ENCODE data around the gene TMEM54.
"Not testable (repeated sequence)": the region's sequence is repeated elsewhere in the genome, so short reads cannot be mapped to it uniquely, and the experiment has no call there.

The TMEM54 gene

GRCh38 chr1:32919811-32920733, 18.9 kb upstream of the TMEM54 start:
- Histone ChIP-seq H3K36me3 (ENCODE audit: control insufficient read depth, insufficient read depth, low read length) (no peaks in the 10 kb centered on the region), H3K9me3 (ENCODE audit: control insufficient read depth, insufficient read depth, low read length) (no peaks in the 10 kb centered on the region), H3K9ac (ENCODE audit: low read depth, low read length) (no peak overlapping the region), H3K4me1 (ENCODE audit: control insufficient read depth, insufficient read depth, low read length) (0 out of 2 replicates have a peak, but pooled peaks cover 3% of the 10 kb centered on the region), H3K27me3 (ENCODE audit: control insufficient read depth, insufficient read depth, low read length) (peaks cover 25% of the 10 kb centered on the region), H3K27ac (ENCODE audit: low read depth, low read length) (no peak overlapping the region), H3K4me3 (ENCODE audit: low read depth, low read length) (no peak overlapping the region)

DNA sequence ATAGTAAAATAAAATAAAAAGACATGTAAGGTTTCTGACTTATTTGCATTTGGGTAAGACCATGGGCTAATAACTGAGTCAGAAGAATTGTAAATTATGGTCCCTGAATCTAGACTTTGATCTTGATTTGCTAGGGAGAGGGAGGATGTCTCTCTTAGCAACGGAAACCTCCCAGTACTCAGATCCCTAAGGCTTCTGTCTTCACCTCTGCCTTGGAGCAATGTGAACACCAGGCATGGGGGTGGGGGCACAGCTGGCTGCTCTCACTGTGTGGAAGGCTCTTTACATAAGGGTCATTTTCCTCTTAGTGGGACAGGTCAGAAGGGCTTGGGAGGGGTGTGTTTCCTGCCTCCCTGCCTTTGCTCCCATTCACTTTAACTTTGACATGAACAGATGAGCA, 17.0 kb upstream of the TMEM54 start:
- Histone ChIP-seq H3K4me1 (ENCODE audit: control insufficient read depth, insufficient read depth, low read length) (no peaks in the 10 kb centered on the region), H3K36me3 (ENCODE audit: control insufficient read depth, insufficient read depth, low read length) (no peaks in the 10 kb centered on the region), H3K9me3 (ENCODE audit: control insufficient read depth, insufficient read depth, low read length) (no peaks in the 10 kb centered on the region), H3K27me3 (ENCODE audit: control insufficient read depth, insufficient read depth, low read length) (peaks cover 6% of the 10 kb centered on the region), H3K27ac (ENCODE audit: low read depth, low read length) (no peak overlapping the region), H3K9ac (ENCODE audit: low read depth, low read length) (no peak overlapping the region), H3K4me3 (ENCODE audit: low read depth, low read length) (no peak overlapping the region)

DNA sequence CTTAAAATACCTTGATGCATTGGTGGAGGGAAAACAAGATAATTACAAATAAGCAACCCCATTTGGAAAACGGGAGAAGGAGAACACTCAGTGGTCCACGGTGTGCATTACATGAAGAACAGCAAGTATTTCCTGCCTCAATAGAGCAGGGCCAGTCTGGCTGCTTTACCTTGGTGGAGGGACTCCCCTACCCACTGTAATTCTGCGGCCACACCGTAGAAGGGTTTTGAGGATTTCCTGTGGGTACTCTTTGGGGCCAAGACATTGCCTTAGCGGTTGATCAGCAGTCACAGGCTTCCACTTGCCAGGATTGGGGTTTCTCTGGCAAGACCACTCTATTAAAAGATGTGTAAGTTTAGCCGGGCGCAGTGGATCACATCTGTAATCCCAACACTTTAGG, 16.3 kb upstream of the TMEM54 start:
- H3K27ac ChIP-seq (ENCODE audit: low read depth, low read length), result no peak overlapping the region
- no peaks in the 10 kb centered on the region; the same call in 1 of the 2 replicates for H3K27me3 ChIP-seq (ENCODE audit: control insufficient read depth, insufficient read depth, low read length)
- no peak overlapping the region for H3K4me3 ChIP-seq (ENCODE audit: low read depth, low read length)
- no peaks in the 10 kb centered on the region for H3K36me3 ChIP-seq (ENCODE audit: control insufficient read depth, insufficient read depth, low read length)
- no peaks in the 10 kb centered on the region for H3K4me1 ChIP-seq (ENCODE audit: control insufficient read depth, insufficient read depth, low read length)
- H3K9me3 ChIP-seq (ENCODE audit: control insufficient read depth, insufficient read depth, low read length), result no peaks in the 10 kb centered on the region
- H3K9ac ChIP-seq (ENCODE audit: low read depth, low read length), result no peak overlapping the region

DNA sequence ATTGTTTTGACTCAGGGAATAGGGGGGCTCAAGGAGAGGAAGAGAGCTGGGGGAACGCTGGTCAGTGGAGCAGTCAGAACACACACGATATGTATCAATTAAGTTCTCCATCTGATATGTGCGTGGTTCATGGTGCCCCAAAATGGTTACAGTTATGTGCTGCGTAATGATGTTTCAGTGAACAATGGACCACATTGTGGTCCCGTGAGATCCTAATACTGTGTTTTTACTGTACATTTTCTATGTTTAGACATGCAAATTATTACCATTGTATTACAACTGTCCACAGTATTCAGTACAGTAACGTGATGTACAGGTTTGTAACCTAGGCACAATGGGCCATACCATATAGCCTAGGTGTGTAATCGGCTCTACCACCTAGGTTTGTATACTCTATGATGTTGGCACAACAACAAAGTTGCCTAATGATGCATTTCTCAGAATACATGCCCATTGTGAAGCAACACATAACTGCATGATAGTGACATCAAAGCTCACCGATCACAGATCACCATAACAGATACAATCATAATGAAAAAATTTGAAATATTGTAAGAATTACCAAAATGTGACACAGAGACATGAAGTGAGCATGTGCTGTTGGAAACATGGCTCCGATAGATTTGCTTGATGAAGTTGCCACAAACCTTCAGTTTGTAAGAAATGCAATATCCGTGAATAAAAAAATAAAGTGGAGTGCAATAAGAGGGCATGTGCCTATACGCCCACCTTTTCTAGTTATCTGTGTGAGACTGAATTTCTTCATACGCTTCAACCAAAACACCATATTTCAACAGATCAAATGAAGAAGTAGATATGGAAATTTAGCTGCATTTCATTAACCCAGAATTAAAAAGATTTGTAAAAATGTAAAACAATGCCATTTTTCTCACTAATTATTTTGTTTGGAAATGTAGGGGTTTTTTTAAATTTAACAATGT, 14.8 kb upstream of the TMEM54 start:
- Histone ChIP-seq H3K27ac (ENCODE audit: low read depth, low read length) (no peak overlapping the region), H3K36me3 (ENCODE audit: control insufficient read depth, insufficient read depth, low read length) (no peaks in the 10 kb centered on the region), H3K4me1 (ENCODE audit: control insufficient read depth, insufficient read depth, low read length) (no peaks in the 10 kb centered on the region), H3K27me3 (ENCODE audit: control insufficient read depth, insufficient read depth, low read length) (no peaks in the 10 kb centered on the region), H3K9ac (ENCODE audit: low read depth, low read length) (no peak overlapping the region), H3K4me3 (ENCODE audit: low read depth, low read length) (no peak overlapping the region), H3K9me3 (ENCODE audit: control insufficient read depth, insufficient read depth, low read length) (no peaks in the 10 kb centered on the region)

GRCh38 chr1:32910319-32910718, 9.1 kb upstream of the TMEM54 start:
- Histone ChIP-seq H3K9ac (ENCODE audit: low read depth, low read length) (no peak overlapping the region), H3K27ac (ENCODE audit: low read depth, low read length) (no peak overlapping the region), H3K4me3 (ENCODE audit: low read depth, low read length) (no peak overlapping the region), H3K27me3 (ENCODE audit: control insufficient read depth, insufficient read depth, low read length) (no peaks in the 10 kb centered on the region), H3K36me3 (ENCODE audit: control insufficient read depth, insufficient read depth, low read length) (no peaks in the 10 kb centered on the region), H3K9me3 (ENCODE audit: control insufficient read depth, insufficient read depth, low read length) (no peaks in the 10 kb centered on the region), H3K4me1 (ENCODE audit: control insufficient read depth, insufficient read depth, low read length) (no peaks in the 10 kb centered on the region)

GRCh38 chr1:32907435-32907834, 6.2 kb upstream of the TMEM54 start:
- no peak overlapping the region for H3K4me3 ChIP-seq (ENCODE audit: low read depth, low read length)
- no peak overlapping the region for H3K27ac ChIP-seq (ENCODE audit: low read depth, low read length)
- H3K9ac ChIP-seq (ENCODE audit: low read depth, low read length), result no peak overlapping the region
- no peaks in the 10 kb centered on the region for H3K9me3 ChIP-seq (ENCODE audit: control insufficient read depth, insufficient read depth, low read length)
- H3K27me3 ChIP-seq (ENCODE audit: control insufficient read depth, insufficient read depth, low read length), result peaks cover 4% of the 10 kb centered on the region
- H3K4me1 ChIP-seq (ENCODE audit: control insufficient read depth, insufficient read depth, low read length), result no peaks in the 10 kb centered on the region
- no peaks in the 10 kb centered on the region for H3K36me3 ChIP-seq (ENCODE audit: control insufficient read depth, insufficient read depth, low read length)

DNA sequence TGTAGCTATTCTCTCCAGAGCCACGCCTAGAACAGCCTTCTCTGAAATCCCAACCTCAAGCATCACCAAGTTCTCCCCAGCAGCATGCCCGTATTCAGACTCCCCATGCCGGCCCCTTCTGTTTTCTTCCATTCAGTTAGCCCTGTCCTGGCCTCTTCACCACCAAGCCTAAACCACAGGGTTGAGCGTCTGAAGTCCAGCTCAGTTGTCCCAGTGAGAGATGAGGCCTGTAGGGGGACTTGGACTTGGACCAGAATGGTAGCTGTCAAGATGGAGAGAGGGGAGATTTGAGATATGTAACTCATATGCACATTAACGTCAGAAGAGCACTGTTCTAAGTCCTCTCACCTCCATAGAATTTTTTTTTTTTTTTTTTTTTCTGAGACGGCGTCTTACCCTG, 5.5 kb upstream of the TMEM54 start:
- peaks cover 11% of the 10 kb centered on the region for H3K27me3 ChIP-seq (ENCODE audit: control insufficient read depth, insufficient read depth, low read length)
- no peaks in the 10 kb centered on the region for H3K36me3 ChIP-seq (ENCODE audit: control insufficient read depth, insufficient read depth, low read length)
- no peak overlapping the region for H3K9ac ChIP-seq (ENCODE audit: low read depth, low read length)
- no peaks in the 10 kb centered on the region for H3K9me3 ChIP-seq (ENCODE audit: control insufficient read depth, insufficient read depth, low read length)
- no peaks in the 10 kb centered on the region for H3K4me1 ChIP-seq (ENCODE audit: control insufficient read depth, insufficient read depth, low read length)
- no peak overlapping the region for H3K4me3 ChIP-seq (ENCODE audit: low read depth, low read length)
- H3K27ac ChIP-seq (ENCODE audit: low read depth, low read length), result no peak overlapping the region

- H3K36me3 ChIP-seq (ENCODE audit: control insufficient read depth, insufficient read depth, low read length); H3K4me3 ChIP-seq (ENCODE audit: low read depth, low read length); H3K9ac ChIP-seq (ENCODE audit: low read depth, low read length); H3K4me1 ChIP-seq (ENCODE audit: control insufficient read depth, insufficient read depth, low read length); H3K27ac ChIP-seq (ENCODE audit: low read depth, low read length); H3K9me3 ChIP-seq (ENCODE audit: control insufficient read depth, insufficient read depth, low read length): not testable (repeated sequence)
- H3K27me3 ChIP-seq (ENCODE audit: control insufficient read depth, insufficient read depth, low read length), result peaks cover 19% of the 10 kb centered on the region
These were observed 4.4 kb upstream of the TMEM54 start for GRCh38 chr1:32905588-32905987.

DNA sequence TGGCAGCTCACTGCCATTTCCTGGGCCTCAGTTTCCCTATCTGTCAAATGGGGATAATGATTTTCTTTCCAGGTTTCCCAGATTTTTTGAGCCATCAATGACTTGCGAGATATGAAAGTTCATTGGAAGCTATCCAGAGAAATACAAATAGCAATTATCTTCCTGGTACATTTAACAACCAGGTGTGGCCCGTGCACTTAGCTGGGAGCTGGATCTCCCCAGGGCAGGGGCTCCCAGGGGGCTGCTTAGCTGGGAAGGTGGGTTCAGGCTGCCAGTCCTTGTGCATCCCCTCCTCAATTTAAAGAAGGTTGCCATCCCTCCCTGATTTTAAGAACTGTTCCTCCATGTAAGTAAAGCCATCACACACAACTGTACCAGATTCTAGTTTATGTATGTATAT, 3.6 kb upstream of the TMEM54 start:
- H3K9ac ChIP-seq (ENCODE audit: low read depth, low read length), result no peak overlapping the region
- peaks cover 27% of the 10 kb centered on the region for H3K27me3 ChIP-seq (ENCODE audit: control insufficient read depth, insufficient read depth, low read length)
- peaks cover 7% of the 10 kb centered on the region for H3K4me1 ChIP-seq (ENCODE audit: control insufficient read depth, insufficient read depth, low read length)
- H3K27ac ChIP-seq (ENCODE audit: low read depth, low read length), result no peak overlapping the region
- H3K36me3 ChIP-seq (ENCODE audit: control insufficient read depth, insufficient read depth, low read length), result no peaks in the 10 kb centered on the region
- no peak overlapping the region for H3K4me3 ChIP-seq (ENCODE audit: low read depth, low read length)
- no peaks in the 10 kb centered on the region for H3K9me3 ChIP-seq (ENCODE audit: control insufficient read depth, insufficient read depth, low read length)

GRCh38 chr1:32903991-32904785, 3.0 kb upstream of the TMEM54 start:
- Histone ChIP-seq H3K9me3 (ENCODE audit: control insufficient read depth, insufficient read depth, low read length) (no peaks in the 10 kb centered on the region), H3K36me3 (ENCODE audit: control insufficient read depth, insufficient read depth, low read length) (no peaks in the 10 kb centered on the region), H3K4me1 (ENCODE audit: control insufficient read depth, insufficient read depth, low read length) (peaks cover 7% of the 10 kb centered on the region), H3K27me3 (ENCODE audit: control insufficient read depth, insufficient read depth, low read length) (peaks cover 33% of the 10 kb centered on the region), H3K9ac (ENCODE audit: low read depth, low read length) (no peak overlapping the region), H3K27ac (ENCODE audit: low read depth, low read length) (no peak overlapping the region), H3K4me3 (ENCODE audit: low read depth, low read length) (no peak overlapping the region)
